ENCODE data around the gene FMO2.
A peak's percentile ranks its signal among the peaks of the same experiment; 100 is the strongest.

The FMO2 gene

DNA sequence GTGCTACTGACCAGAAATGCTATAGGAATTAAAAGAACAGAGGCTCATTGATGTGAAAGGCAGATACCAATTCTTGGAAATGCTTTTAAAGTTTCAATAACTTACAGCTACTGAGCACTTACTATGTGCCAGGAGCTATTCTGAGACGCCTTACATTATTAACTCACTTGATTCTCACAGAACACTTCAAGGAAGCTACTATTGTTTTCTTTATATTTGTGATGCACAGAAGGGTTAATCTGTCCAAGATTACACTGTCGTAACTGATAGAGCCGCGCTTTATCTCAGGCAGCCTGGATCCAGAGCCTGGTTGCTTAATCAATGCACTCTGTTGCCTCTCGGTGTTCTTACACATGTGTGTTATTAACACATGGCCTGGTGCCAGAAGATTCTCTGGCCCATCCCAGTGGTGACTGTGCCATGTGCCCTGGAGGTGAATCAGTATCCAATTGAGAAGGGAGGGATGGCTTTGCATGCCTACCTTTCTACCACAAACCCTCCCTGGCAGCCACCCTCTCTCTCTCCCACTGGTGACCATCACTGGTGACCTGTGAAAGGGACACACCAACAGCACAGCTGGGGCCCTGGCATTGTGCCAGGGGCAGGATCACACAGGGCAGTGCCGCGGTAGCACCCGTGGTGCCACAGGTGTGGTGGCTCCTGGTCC is 72.0 kb downstream of the FMO2 start:
- peak; percentile 60 to 70 for DNase-seq (ENCODE audit: low read depth in 2 of 2)

GRCh38 chr1:171257607-171258076 is 72.5 kb downstream of the FMO2 start:
- DNase-seq (ENCODE audit: low read depth in 2 of 2), result no peak

- DNase-seq (ENCODE audit: low read depth in 2 of 2), result no peak
Measured at GRCh38 chr1:171258429-171258828, 73.3 kb downstream of the FMO2 start.

DNA sequence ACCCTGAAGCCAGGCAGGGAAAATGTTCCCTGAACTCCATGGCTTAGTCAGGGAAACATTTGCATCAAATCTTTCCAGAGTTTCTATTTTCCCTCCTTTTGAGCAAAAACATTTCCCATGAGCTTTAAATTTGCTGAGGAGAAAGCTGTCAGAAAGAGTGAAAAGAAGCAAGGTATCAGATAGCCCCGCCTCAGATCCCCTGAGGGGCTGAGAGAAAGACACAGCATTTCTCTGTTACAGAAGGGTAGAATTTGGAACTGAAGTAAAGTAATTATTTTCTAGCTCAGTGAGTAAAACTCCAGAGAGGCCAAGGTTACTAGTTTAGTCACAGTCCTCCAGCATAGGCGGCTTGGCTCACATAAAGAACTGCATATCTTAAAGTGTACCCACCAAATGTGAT is 73.8 kb downstream of the FMO2 start:
- DNase-seq (ENCODE audit: low read depth in 2 of 2), result no peak

All from fibroblast of skin of left biceps (primary cell).